ENCODE measurements around the gene PCDH20. TPM values are rescaled to one million over a fixed set of nuclear protein-coding genes. Genes with fewer than 3 reads are reported as not detected.

PCDH20 gene, protein sequence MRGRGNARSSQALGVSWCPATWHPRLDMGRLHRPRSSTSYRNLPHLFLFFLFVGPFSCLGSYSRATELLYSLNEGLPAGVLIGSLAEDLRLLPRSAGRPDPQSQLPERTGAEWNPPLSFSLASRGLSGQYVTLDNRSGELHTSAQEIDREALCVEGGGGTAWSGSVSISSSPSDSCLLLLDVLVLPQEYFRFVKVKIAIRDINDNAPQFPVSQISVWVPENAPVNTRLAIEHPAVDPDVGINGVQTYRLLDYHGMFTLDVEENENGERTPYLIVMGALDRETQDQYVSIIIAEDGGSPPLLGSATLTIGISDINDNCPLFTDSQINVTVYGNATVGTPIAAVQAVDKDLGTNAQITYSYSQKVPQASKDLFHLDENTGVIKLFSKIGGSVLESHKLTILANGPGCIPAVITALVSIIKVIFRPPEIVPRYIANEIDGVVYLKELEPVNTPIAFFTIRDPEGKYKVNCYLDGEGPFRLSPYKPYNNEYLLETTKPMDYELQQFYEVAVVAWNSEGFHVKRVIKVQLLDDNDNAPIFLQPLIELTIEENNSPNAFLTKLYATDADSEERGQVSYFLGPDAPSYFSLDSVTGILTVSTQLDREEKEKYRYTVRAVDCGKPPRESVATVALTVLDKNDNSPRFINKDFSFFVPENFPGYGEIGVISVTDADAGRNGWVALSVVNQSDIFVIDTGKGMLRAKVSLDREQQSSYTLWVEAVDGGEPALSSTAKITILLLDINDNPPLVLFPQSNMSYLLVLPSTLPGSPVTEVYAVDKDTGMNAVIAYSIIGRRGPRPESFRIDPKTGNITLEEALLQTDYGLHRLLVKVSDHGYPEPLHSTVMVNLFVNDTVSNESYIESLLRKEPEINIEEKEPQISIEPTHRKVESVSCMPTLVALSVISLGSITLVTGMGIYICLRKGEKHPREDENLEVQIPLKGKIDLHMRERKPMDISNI
- total RNA-seq, result 1 to 10 TPM in 1 of 4 donors, under 1 TPM in 3; 0.16 to 1.0 (median 0.48) TPM

DNA sequence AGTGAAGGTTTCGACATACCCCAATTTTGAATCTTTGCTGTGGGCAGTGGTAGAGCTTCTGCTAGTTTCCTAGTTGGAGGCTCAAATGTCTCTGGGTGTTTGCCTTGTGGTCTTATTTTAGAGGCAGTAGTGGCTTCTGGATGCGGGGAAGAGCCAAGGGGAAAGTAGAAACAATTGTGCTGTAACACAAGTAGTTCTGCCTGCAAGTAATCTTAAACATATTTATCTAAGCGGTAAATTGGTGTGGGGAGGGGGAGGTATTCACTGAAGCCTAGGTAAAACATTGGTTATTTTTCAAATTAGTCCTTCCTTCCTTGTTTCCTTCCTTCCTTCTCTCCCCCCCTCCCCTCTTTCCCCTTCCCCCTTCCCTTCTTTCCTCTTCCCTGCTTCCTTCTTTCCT lies at the start of gene PCDH20:
TSS of gene PCDH20 (minus strand) at position 101 of the 400 bp plus-strand sequence. CDS start 691 bp downstream, outside the sequence.
- Histone ChIP-seq H3K27me3 (peaks cover 0 to 15% (median 14%) of the 10 kb centered on the region in 3 donors), H3K9me3 (no peaks in the 10 kb centered on the region), H3K36me3 (no peaks in the 10 kb centered on the region), H3K4me1 (peaks cover 0 to 8% of the 10 kb centered on the region in 2 donors), H3K4me3 (peak within 1 kb of the TSS; percentile 33 to 44 (median 42)), H3K27ac (no peak within 1 kb of the TSS)
- in situ Hi-C loops (cut with MboI; ENCODE audit: low sequenced_read_pairs in 4 of 4), result no loop called here
- TF ChIP-seq, protein P1, sequence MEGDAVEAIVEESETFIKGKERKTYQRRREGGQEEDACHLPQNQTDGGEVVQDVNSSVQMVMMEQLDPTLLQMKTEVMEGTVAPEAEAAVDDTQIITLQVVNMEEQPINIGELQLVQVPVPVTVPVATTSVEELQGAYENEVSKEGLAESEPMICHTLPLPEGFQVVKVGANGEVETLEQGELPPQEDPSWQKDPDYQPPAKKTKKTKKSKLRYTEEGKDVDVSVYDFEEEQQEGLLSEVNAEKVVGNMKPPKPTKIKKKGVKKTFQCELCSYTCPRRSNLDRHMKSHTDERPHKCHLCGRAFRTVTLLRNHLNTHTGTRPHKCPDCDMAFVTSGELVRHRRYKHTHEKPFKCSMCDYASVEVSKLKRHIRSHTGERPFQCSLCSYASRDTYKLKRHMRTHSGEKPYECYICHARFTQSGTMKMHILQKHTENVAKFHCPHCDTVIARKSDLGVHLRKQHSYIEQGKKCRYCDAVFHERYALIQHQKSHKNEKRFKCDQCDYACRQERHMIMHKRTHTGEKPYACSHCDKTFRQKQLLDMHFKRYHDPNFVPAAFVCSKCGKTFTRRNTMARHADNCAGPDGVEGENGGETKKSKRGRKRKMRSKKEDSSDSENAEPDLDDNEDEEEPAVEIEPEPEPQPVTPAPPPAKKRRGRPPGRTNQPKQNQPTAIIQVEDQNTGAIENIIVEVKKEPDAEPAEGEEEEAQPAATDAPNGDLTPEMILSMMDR (IDR thresholded peaks at IDR 0.05 in 4 of 5, conservative IDR thresholded peaks at IDR 0.05 in 1 of 5), result no peak
- no peak for TF ChIP-seq POLR2A (IDR thresholded peaks at IDR 0.05)
- ATAC-seq, result no peak
- intact Hi-C loops (cut with DNase I; ENCODE audit: low total_unique reads), result loop anchor here (10.0 kb wide), 1 partner anchor 281 kb away; no protein-coding TSS in a partner anchor
- DNase-seq, result no peak

DNA sequence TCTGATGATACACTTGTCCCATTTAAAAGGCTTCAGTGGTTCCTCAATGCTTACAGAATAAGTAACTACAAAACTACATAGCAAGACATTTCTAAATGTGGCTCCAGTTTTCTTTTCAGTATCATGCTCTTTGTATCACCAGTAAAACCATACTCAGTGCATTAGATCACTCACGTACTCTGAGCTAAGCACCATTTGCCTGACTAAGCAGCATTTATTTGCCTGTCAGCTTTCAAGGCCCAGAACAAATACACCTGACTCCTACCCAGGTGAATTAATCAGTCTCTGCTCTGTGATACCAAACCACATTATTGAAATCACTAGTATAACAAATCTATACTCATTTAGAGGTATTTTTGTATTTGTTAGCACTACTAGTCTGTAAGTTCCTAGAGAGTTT lies 47.4 kb upstream of the PCDH20 start:
- Histone ChIP-seq H3K27ac (no peak overlapping the region), H3K9me3 (no peaks in the 10 kb centered on the region), H3K27me3 (no peaks in the 10 kb centered on the region), H3K4me3 (no peak overlapping the region), H3K4me1 (no peaks in the 10 kb centered on the region), H3K36me3 (no peaks in the 10 kb centered on the region)
- TF ChIP-seq POLR2A (IDR thresholded peaks at IDR 0.05), result no peak
- TF ChIP-seq, protein P1 (IDR thresholded peaks at IDR 0.05 in 4 of 5, conservative IDR thresholded peaks at IDR 0.05 in 1 of 5), result no peak
- no peak for ATAC-seq
- intact Hi-C loops (cut with DNase I; ENCODE audit: low total_unique reads), result no loop called here
- in situ Hi-C loops (cut with MboI; ENCODE audit: low sequenced_read_pairs in 4 of 4), result no loop called here
- no peak for DNase-seq

DNA sequence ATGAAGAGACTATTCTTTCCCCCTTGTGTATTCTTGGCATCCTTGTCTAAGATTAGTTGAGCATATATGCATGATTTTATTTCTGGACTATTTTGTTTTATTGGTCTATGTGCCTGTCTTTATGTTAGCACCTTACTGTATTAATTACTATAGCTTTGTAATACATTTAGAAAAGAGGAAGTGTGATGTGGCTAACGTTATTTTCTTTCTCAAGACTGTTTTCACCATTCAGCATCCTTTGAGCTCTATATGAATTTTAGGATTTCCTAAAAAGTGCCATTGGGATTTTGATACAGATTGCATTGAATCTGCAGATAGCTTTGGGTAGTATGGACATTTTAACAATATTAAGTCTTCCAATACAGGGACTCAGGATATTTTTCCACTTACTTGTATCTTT lies 37.5 kb upstream of the PCDH20 start:
- intact Hi-C loops (cut with DNase I; ENCODE audit: low total_unique reads) (no loop called here), in situ Hi-C loops (cut with MboI; ENCODE audit: low sequenced_read_pairs in 4 of 4) (no loop called here)
- Histone ChIP-seq H3K4me3 (no peak overlapping the region), H3K27ac (no peak overlapping the region), H3K4me1 (no peaks in the 10 kb centered on the region), H3K9me3 (no peaks in the 10 kb centered on the region), H3K36me3 (no peaks in the 10 kb centered on the region), H3K27me3 (no peaks in the 10 kb centered on the region)
- DNase-seq (no peak), ATAC-seq (no peak)
- no peak for TF ChIP-seq POLR2A (IDR thresholded peaks at IDR 0.05)
- TF ChIP-seq, protein P1 (IDR thresholded peaks at IDR 0.05 in 4 of 5, conservative IDR thresholded peaks at IDR 0.05 in 1 of 5), result no peak

DNA sequence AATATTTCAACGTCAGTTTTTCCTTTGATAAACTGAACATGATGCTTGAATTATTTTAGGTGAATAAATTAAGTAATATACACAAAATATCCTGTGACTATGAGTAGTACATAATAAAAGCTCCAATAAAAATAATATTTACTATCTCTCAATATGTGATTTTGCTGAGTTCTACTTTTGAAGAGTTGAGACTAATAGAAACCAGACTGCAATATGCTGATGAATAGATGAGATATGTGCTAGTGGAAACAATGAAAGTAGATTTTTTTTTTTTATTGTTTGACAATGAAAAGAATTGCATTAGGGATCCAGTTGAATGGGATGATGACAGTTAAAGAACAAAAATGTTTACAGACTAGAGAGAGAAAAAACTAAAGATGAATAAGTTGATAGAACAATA lies 16.4 kb upstream of the PCDH20 start:
- in situ Hi-C loops (cut with MboI; ENCODE audit: low sequenced_read_pairs in 4 of 4) (no loop called here), intact Hi-C loops (cut with DNase I; ENCODE audit: low total_unique reads) (no loop called here)
- no peak overlapping the region for H3K27ac ChIP-seq
- TF ChIP-seq, protein P1 (IDR thresholded peaks at IDR 0.05 in 4 of 5, conservative IDR thresholded peaks at IDR 0.05 in 1 of 5), result no peak
- no peak for TF ChIP-seq POLR2A (IDR thresholded peaks at IDR 0.05)
- no peaks in the 10 kb centered on the region for H3K9me3 ChIP-seq
- no peaks in the 10 kb centered on the region for H3K36me3 ChIP-seq
- no peaks in the 10 kb centered on the region for H3K4me1 ChIP-seq
- no peaks in the 10 kb centered on the region for H3K27me3 ChIP-seq
- no peak for DNase-seq
- no peak overlapping the region for H3K4me3 ChIP-seq
- ATAC-seq, result no peak

Data from gastrocnemius medialis (tissue), 4 donors.